OCI-LY1 (cell line): ENCODE measurements around the gene DDX59.

Experiments
- EZH2 ChIP-seq: fragments of 200-600 bp; sonication (generic), shearing (Covaris generic); IDR thresholded peaks from 2 replicates; pipeline ENCODE4 v1.8.0; 2017; ENCODE audit warnings: borderline replicate concordance, mixed run types, mild to moderate bottlenecking, antibody characterized with exemption, low read length, moderate library complexity, mixed read lengths
- TF ChIP-seq, protein P1 (sequence below): fragments of 200-600 bp; sonication (generic), shearing (Covaris generic); IDR thresholded peaks from 2 replicates; pipeline ENCODE4 v1.5.1; 2017; ENCODE audit warnings: mild to moderate bottlenecking, antibody characterized with exemption, low read length, moderate library complexity, mixed read lengths

- TF ChIP-seq, protein P1, sequence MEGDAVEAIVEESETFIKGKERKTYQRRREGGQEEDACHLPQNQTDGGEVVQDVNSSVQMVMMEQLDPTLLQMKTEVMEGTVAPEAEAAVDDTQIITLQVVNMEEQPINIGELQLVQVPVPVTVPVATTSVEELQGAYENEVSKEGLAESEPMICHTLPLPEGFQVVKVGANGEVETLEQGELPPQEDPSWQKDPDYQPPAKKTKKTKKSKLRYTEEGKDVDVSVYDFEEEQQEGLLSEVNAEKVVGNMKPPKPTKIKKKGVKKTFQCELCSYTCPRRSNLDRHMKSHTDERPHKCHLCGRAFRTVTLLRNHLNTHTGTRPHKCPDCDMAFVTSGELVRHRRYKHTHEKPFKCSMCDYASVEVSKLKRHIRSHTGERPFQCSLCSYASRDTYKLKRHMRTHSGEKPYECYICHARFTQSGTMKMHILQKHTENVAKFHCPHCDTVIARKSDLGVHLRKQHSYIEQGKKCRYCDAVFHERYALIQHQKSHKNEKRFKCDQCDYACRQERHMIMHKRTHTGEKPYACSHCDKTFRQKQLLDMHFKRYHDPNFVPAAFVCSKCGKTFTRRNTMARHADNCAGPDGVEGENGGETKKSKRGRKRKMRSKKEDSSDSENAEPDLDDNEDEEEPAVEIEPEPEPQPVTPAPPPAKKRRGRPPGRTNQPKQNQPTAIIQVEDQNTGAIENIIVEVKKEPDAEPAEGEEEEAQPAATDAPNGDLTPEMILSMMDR, result no peak
- TF ChIP-seq EZH2, result no peak
Observed at GRCh38 chr1:200659269-200659668, 10.4 kb downstream of the DDX59 start.
